Activated CD4-positive, alpha-beta memory T cell treated with anti-CD3 and anti-CD28 coated beads, Interleukin-2, amount 10 ng/mL, durations not matched to agents 7 days and 5 days (primary cell): ENCODE measurements around the gene GLDN. TPM values are rescaled to one million over a fixed set of nuclear protein-coding genes. Genes with fewer than 3 reads are reported as not detected.

ENCODE experiments used
- CTCF ChIA-PET: fragments of 350-600 bp; sonication (Branson Sonifier 250); formaldehyde crosslinking; loops from one replicate; lab custom pipeline; 2021; ENCODE audit warnings: antibody characterized with exemption, inconsistent platforms; lab: Charles Lee
- POLR2A ChIA-PET: fragments of 350-600 bp; sonication (Branson Sonifier 250); formaldehyde crosslinking; loops from one replicate; lab custom pipeline; 2021; ENCODE audit warnings: antibody characterized with exemption; lab: Charles Lee
- DNase-seq: peaks from one replicate; pipeline ENCODE4 v3.0.0-alpha.2; 2020
- H3K27ac Mint-ChIP-seq: one replicate; pipeline ENCODE4 v1.8.0; 2021; ENCODE audit warnings: mild to moderate bottlenecking, mixed read lengths
- H3K27me3 Mint-ChIP-seq: one replicate; pipeline ENCODE4 v1.8.0; 2021; ENCODE audit warnings: mixed read lengths
- H3K36me3 Mint-ChIP-seq: one replicate; pipeline ENCODE4 v1.8.0; 2021; ENCODE audit warnings: low read depth, mixed read lengths
- H3K4me1 Mint-ChIP-seq: one replicate; pipeline ENCODE4 v1.8.0; 2021; ENCODE audit warnings: mixed read lengths
- H3K4me3 Mint-ChIP-seq: one replicate; pipeline ENCODE4 v1.8.0; 2021; ENCODE audit warnings: mild to moderate bottlenecking, mixed read lengths
- H3K9me3 Mint-ChIP-seq: one replicate; pipeline ENCODE4 v1.8.0; 2021; ENCODE audit warnings: mixed read lengths
- total RNA-seq, 2 experiments: library from RNA; stranded (reverse); gene quantifications; one replicate each; pipeline ENCODE4 v1.2.3, GENCODE V29; 2021

Gene GLDN
- total RNA-seq, 2 experiments from 2014 or later = not detected

DNA sequence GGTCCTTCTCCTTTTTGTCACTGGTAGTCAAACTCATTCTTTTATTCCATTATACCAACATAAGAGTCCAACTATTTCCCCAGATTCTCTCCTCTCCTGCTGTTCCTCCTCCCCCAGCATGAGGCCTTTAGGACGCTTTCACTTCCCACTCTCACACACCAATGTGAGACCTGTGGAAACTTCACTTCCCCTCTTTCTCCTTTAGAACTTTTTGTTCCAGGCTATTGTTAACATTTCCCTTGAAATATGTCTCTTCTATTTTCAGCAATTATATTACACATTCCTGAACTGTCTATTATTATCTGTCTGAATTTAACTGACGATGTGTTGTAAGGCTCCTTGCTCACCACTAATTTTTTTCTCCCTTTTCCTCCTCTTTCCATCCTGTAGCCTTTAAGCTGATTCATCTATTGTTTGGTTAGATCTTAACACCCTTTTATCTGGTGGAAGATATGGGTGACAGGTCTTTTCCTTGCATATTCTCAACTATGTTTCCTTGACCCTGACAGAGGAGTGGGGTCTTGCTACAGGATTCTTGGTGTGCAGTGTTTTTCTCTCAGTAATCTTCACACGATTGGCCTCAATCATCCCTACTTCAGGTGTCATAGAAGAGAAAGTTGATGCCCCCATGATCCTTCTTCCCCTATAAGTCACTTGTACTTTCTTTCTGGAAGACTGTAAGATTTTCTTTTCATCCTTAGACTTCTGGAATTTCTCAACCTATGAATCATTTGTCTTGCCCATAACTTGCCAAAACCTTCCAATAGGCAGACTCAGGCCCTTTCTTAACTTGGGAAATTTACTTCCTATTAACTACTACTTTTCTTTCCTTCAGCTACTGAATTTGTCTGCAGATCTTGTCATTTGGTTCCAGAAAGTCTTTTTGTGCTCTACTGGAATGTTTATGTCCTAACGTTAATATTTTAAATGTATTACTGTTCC is 9.0 kb upstream of the GLDN start:
- H3K4me3 Mint-ChIP-seq = no peak overlapping the region
- POLR2A ChIA-PET = no interaction called here
- H3K4me1 Mint-ChIP-seq = peaks cover 3% of the 10 kb centered on the region
- CTCF ChIA-PET = no interaction called here
- H3K27ac Mint-ChIP-seq = no peak overlapping the region
- no peaks in the 10 kb centered on the region for H3K36me3 Mint-ChIP-seq
- peaks cover 6% of the 10 kb centered on the region for H3K27me3 Mint-ChIP-seq
- DNase-seq = no peak
- no peaks in the 10 kb centered on the region for H3K9me3 Mint-ChIP-seq

DNA sequence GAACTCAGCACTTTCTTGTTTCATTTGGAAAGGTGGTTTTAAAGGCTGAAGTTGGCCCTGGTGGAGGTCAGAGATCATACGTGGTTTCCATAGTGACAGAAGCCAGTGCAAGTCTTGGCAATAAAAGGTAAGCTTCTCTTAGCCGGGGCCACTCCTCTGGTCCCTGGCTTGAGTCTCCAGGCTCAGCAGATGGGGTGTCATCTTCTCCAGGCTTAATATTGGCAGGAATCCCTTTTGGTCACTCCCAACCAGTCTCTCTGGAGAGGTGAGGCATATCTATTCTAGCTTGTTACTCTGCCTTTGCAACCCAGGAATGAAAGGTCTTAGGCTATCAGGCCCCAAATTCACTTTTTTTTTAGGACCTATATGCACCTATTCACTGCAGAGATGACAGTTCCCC is 7.9 kb upstream of the GLDN start:
- ChIA-PET CTCF (no interaction called here), POLR2A (no interaction called here)
- H3K4me3 Mint-ChIP-seq = no peak overlapping the region
- H3K27ac Mint-ChIP-seq = no peak overlapping the region
- no peaks in the 10 kb centered on the region for H3K9me3 Mint-ChIP-seq
- H3K27me3 Mint-ChIP-seq = peaks cover 6% of the 10 kb centered on the region
- DNase-seq = no peak
- H3K4me1 Mint-ChIP-seq = peaks cover 3% of the 10 kb centered on the region
- H3K36me3 Mint-ChIP-seq = no peaks in the 10 kb centered on the region

DNA sequence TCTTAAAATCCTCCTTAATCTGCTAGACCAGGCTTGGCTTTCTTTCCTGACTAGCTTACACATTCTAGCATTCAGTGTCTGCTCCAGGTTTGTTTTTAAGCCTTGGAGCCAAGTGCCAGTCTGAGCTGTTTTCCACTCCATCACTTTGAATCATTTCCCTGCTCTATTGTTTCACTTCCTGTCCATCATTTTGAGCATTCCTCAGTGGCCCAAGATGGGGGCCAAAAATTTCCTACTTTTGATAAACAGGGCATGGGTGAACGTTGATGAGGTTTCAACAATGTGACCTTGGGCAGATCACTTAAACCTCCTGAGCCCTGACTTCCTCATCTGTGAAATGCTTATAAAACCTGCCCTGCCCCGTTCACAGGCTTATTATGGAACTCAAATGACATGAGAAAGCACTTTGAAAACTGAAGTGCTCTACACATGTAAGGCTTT is 7.4 kb upstream of the GLDN start:
- ChIA-PET POLR2A (no interaction called here), CTCF (no interaction called here)
- Mint-ChIP-seq H3K27ac (no peak overlapping the region), H3K27me3 (peaks cover 6% of the 10 kb centered on the region), H3K36me3 (no peaks in the 10 kb centered on the region), H3K4me3 (no peak overlapping the region), H3K9me3 (no peaks in the 10 kb centered on the region), H3K4me1 (peaks cover 3% of the 10 kb centered on the region)
- DNase-seq = no peak

DNA sequence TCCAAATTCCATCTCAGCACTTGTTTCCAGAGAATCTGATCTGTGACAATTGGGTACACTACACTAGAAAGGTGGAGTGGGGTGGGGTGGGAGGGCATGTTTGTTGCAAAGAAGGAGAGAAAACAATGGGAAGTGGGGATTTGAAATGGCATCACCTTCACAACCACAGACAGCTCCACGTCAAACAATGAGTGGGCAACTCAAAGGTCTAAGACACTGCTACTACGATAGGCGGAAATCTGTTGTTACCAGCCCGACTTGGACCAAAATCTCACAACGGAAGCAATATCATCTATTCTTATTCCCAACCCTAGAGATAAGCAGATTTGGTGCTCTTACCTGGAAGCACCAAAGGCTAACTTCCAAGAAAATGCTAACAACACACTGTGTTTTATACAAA is 6.4 kb upstream of the GLDN start:
- DNase-seq = no peak
- ChIA-PET CTCF (no interaction called here), POLR2A (no interaction called here)
- Mint-ChIP-seq H3K27ac (no peak overlapping the region), H3K27me3 (peaks cover 6% of the 10 kb centered on the region), H3K4me3 (no peak overlapping the region), H3K4me1 (peaks cover 3% of the 10 kb centered on the region), H3K36me3 (no peaks in the 10 kb centered on the region), H3K9me3 (no peaks in the 10 kb centered on the region)

DNA sequence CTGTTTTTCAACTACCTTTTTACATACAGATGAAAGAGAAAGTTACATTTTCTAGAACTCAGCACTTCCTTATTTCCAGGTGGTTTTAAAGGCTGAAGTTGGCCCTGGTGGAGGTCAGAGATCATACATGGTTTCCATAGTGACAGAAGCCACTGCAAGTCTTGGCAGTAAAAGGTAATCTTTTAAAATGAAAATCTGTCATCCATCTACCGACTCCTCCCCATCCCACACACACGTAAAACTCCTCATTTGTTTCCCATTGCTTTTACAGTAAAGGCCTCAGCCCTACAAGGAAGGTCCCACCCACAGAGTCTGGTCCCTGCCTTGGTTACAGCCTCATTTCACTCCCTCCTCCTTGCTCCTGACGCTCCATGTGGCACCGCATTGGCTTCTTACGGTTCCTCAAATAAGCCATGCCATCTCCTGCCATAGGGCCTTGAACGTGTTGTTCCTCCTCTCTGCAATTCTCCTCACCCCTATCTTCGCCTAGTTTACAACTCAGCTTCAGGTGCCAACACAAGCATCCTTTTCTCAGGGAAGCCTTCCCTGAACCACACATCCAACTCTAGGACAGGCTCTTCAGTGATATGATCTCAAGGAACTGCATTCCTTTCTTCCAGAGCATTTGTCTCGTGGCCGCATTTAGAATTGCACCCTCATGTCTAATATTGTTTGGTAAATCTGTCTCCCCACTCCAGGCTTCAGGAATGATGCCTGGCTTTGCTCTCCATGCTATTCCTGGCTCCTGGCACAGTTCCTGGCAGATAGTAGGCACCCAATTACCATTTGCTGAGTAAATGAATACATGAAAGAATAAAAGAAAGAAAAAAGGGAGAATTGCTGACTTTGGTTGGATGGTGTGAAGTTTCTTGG is 5.7 kb upstream of the GLDN start:
- no peak for DNase-seq
- Mint-ChIP-seq H3K4me1 (peaks cover 3% of the 10 kb centered on the region), H3K9me3 (no peaks in the 10 kb centered on the region), H3K4me3 (no peak overlapping the region), H3K27ac (no peak overlapping the region), H3K36me3 (no peaks in the 10 kb centered on the region), H3K27me3 (peaks cover 6% of the 10 kb centered on the region)
- ChIA-PET CTCF (no interaction called here), POLR2A (no interaction called here)

DNA sequence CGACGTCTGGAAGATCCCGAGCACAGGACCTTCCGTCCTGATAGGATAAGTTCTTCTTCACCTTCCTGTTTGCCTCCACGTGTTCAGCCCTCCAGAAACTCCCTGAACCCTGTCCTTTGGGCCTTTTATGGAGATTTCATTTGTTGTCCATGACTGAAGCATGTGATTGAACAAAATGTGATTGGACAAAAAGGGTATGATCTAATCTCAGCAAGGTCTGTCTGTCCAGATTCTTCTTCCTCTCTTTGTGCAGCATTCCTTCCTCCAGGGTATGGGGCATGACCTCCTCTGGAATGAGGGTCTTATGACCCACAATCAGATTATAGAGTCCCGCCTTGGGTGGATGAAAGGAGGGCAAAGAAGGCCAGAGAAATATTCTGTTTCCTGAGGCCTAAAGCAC is 3.0 kb upstream of the GLDN start, which contains the start of gene CYP19A1:
Gene CYP19A1 (minus strand): TSS at position 101 of the 400 bp plus-strand sequence. CDS start 95,684 bp downstream, outside the sequence.
- H3K27ac Mint-ChIP-seq = no peak within 1 kb of the TSS
- H3K4me3 Mint-ChIP-seq = no peak within 1 kb of the TSS
- ChIA-PET POLR2A (no interaction called here), CTCF (no interaction called here)
- H3K36me3 Mint-ChIP-seq = no peaks in the 10 kb centered on the region
- H3K9me3 Mint-ChIP-seq = no peaks in the 10 kb centered on the region
- H3K27me3 Mint-ChIP-seq = peaks cover 21% of the 10 kb centered on the region
- peaks cover 3% of the 10 kb centered on the region for H3K4me1 Mint-ChIP-seq
- DNase-seq = no peak

DNA sequence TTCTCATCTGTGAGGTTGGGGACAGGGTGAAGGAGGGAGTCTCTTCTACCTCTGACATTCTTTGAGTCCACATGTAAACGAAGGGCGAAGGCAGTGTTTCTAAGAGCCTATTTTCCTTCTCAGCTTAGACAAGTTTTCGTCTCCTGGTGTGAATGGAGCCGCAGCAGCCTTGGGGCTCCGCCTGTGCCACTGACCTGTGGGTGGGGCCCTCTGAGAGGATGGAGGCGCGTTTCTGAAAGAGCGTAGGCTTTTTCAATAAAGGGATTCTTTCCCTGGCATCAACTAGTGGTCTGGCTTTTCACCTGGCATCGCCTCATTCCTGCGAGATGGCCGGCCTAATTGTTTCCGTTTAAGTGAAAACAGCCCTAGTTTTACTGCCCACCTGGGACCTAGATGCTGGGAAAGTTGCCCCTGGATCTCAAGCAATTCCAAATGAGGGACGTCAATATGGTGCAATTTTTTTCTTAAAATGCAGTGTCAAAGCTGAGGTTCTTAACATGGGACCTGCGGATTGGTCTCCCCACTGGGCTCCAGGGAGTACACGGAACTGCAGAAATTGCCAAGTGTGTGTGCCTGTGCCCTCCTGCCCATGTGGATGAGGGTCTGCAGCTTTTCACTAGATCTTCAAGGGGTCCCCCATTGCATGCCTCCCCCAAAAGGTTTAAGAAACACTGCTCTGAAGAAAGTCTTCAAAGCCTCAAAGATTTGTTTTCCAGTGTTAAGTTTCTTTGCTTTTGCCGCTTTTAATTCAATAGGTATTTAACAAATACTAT is 958 bp downstream of the GLDN start:
- peaks cover 25% of the 10 kb centered on the region for H3K27me3 Mint-ChIP-seq
- no peak overlapping the region for H3K27ac Mint-ChIP-seq
- ChIA-PET CTCF (no interaction called here), POLR2A (no interaction called here)
- H3K4me1 Mint-ChIP-seq = no peaks in the 10 kb centered on the region
- H3K9me3 Mint-ChIP-seq = no peaks in the 10 kb centered on the region
- no peak overlapping the region for H3K4me3 Mint-ChIP-seq
- no peak for DNase-seq
- H3K36me3 Mint-ChIP-seq = no peaks in the 10 kb centered on the region

DNA sequence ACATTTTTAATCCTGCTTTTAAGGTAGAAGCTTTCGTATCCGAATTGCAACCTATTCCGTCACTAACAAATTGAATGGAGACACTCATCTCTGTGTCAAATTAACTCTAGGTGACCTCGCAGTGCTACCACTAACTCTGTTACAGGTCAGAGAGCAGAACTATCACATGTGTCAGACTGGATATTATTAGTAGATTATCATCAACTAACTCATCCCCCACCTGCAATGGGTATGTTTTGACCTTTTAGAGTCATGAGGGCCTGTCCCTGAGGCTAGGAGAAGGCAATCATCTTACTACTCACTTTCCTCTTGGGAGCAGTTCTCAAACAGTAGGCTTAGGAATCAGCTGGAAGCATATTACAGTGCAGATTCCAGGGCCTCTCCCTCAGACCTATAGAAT is 2.0 kb downstream of the GLDN start:
- no peaks in the 10 kb centered on the region for H3K4me1 Mint-ChIP-seq
- no peaks in the 10 kb centered on the region for H3K36me3 Mint-ChIP-seq
- no peak overlapping the region for H3K27ac Mint-ChIP-seq
- H3K4me3 Mint-ChIP-seq = no peak overlapping the region
- POLR2A ChIA-PET = no interaction called here
- DNase-seq = no peak
- H3K9me3 Mint-ChIP-seq = no peaks in the 10 kb centered on the region
- peaks cover 26% of the 10 kb centered on the region for H3K27me3 Mint-ChIP-seq
- CTCF ChIA-PET = no interaction called here

DNA sequence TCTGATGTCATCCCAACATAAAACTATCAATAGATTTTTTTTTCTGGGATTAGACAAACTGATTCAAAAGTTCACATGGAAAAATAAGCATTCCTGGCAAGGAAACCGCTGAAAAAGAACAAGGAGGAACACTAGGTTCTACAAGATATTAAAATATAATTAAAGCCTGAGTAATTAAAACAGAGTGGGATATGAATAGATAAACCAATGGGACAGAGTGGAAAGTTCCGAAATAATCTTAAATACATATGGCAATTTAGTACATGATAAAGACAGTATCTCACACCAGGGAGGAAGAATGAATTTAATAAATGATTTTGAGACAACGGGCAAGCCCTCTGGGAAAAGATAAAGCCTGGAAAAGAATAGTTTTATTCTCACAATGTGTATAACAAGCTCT is 4.7 kb downstream of the GLDN start:
- Mint-ChIP-seq H3K4me1 (peaks cover 5% of the 10 kb centered on the region), H3K27me3 (peaks cover 34% of the 10 kb centered on the region), H3K36me3 (no peaks in the 10 kb centered on the region), H3K9me3 (no peaks in the 10 kb centered on the region), H3K4me3 (no peak overlapping the region), H3K27ac (no peak overlapping the region)
- no peak for DNase-seq
- ChIA-PET CTCF (no interaction called here), POLR2A (no interaction called here)

DNA sequence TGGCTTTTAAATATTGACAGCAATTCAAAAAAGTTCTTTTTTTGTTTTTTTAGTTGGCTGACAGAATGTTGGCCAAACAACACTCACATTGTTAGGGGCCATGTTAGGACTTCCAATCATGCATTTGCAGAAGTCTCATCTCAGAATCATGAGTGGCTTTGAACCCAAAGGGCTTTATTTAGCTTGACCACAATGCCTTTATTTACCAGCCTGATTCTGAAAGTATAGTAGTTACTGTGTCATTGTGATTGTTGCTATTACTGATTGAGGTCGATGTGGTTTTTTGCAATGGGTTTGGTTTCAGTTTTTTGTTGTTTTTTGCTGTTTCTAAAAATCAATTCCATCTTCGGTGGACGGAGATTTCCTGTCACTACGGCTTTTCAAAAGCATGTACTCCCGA is 7.2 kb downstream of the GLDN start:
- DNase-seq = no peak
- CTCF ChIA-PET = no interaction called here
- H3K4me1 Mint-ChIP-seq = peaks cover 5% of the 10 kb centered on the region
- peaks cover 32% of the 10 kb centered on the region for H3K27me3 Mint-ChIP-seq
- no peak overlapping the region for H3K27ac Mint-ChIP-seq
- no peaks in the 10 kb centered on the region for H3K9me3 Mint-ChIP-seq
- POLR2A ChIA-PET = no interaction called here
- H3K4me3 Mint-ChIP-seq = no peak overlapping the region
- H3K36me3 Mint-ChIP-seq = no peaks in the 10 kb centered on the region

DNA sequence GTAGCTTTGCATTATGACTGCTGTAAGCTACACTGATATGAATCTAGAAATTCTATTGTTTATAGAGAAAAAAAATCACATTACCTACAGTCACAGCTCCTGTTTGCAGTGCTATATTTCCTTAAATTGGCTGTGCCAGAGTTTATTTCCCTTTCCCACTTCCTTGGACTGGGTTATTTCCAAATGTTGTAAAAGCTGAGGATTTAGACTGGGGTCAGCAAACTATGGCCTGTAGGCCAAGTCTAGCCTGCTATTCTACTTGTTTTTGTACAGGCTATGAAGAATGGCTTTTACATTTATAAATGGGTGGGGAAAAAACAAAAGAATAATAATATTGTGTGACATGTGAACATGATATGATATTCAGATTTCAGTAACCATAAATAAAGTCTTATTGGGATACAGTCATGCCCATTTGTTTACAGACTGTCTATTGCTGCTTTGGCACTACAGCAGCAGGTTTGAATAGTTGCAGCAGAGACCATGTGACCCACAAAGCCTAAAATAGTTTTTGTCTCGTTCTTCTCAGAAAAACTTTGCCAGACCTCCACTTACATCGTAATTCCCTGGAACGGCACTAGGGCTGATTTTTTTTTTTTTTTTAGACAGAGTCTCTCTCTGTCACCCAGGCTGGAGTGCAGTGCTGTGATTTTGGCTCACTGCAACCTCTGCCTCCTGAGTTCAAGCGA is 7.8 kb downstream of the GLDN start:
- no peak for DNase-seq
- H3K36me3 Mint-ChIP-seq = no peaks in the 10 kb centered on the region
- H3K4me3 Mint-ChIP-seq = no peak overlapping the region
- H3K4me1 Mint-ChIP-seq = peaks cover 5% of the 10 kb centered on the region
- no peaks in the 10 kb centered on the region for H3K9me3 Mint-ChIP-seq
- POLR2A ChIA-PET = no interaction called here
- peaks cover 36% of the 10 kb centered on the region for H3K27me3 Mint-ChIP-seq
- CTCF ChIA-PET = no interaction called here
- H3K27ac Mint-ChIP-seq = no peak overlapping the region

DNA sequence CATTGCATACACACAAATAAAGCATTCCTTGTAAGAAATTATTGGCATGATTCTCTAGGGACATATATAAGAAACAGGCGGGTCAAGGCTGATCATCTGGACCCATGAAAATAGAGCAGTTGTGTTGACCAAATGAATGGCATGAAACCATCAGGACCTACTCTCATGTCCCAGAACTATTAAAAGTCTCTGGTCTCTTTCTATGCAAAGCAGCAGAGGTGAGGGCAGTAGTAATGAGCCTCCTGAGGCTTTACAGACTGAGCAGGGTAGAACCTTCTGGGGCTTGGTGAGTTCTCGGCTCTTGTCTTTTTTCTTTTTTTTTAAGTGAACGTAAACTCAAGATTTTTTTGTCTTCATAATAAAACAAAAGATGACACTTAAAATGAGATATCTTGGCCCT is 9.3 kb downstream of the GLDN start:
- H3K36me3 Mint-ChIP-seq = no peaks in the 10 kb centered on the region
- no peak overlapping the region for H3K27ac Mint-ChIP-seq
- ChIA-PET POLR2A (no interaction called here), CTCF (interaction anchor here (1.0 kb wide), 1 partner anchor 32 kb away, joined by 4 read pairs; no protein-coding TSS in a partner anchor)
- peaks cover 5% of the 10 kb centered on the region for H3K4me1 Mint-ChIP-seq
- peaks cover 39% of the 10 kb centered on the region for H3K27me3 Mint-ChIP-seq
- no peak overlapping the region for H3K4me3 Mint-ChIP-seq
- no peaks in the 10 kb centered on the region for H3K9me3 Mint-ChIP-seq
- DNase-seq = no peak
